Activated CD4-positive, alpha-beta T cell treated with anti-CD3 and anti-CD28 coated beads, Interleukin-2, amount 50 U/mL, for 16 hours (primary cell): Measurements from ENCODE around the gene NUDT22.

ENCODE experiments used
- DNase-seq: peaks from one replicate; pipeline ENCODE4 v3.0.0-alpha.2; 2020

NUDT22 gene

GRCh38 chr11:64207256-64208085 lies 18.6 kb upstream of the NUDT22 start:
- peak; percentile 87 for DNase-seq

DNA sequence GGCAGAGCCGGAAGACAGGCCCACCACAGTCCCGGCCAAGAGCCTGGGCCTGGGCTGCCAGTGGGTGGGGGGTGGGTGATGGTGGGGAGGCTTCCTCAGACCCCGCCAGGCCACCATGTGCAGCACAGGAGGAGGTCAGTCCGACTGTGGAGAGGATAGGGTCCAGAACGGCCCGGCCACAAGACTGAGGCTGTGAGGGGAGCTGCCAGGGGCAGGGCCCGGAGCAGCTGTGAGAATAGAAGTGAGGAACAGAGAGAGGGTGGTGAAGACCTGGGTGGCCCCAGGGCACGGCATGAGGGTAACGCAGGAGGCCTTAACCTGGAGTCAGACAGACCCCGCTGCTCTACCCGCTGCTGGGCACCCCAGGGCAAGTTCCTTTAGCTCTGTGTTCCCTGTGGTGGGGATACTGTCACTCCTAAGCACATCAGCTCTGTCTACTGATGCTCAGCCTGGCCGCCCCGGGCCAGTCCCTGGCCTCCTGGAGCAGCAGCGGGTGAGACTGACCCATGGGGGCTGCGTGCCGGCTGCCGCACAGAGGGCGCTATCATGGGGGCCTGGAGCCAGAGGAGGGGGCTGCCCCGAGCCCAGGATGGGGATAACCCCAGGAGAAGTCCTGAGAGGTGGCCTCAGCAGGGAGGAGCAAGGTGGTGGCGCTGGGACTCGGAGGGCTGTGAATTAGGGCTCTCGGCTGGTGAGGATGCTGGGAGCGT lies 17.8 kb upstream of the NUDT22 start:
- no peak for DNase-seq

DNA sequence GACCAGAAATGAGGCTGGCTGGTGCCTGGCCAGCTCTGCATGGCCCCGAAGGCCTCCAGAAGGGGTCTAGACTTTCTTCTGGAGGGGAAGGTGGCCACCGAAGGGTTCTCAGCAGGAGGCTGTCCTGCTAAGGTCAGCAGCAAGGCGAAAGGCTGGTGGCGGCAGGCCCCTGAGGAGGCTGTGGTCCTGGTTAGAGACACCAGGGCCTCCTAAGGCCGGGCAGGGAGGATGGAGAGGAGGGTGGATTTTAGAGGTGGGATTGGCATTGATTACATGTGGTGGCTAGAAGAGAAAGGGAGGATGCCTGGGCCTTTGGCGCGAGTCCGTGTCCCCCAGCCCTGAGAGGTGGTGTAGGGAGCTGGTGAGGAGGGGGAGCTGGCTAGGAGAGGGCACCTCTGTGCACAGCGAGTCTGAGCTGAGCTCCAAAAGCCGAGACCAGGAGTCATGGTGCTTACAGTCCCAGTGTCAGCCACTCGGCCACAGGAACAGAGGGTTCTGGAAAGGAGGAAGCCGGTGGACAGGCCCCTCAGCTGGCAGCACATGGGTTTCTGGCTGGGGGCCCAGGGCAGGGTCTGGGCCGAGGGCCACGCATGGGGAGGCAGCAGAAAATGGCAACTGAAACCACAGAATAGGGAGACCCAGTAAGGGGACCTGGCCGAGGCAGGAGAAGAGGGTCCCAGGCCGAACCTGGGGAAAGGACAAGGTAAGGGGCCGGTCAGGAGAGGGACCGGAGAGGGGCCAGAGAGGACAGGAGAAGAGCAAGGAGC lies 17.1 kb upstream of the NUDT22 start:
- no peak for DNase-seq

GRCh38 chr11:64209563-64209843 lies 16.6 kb upstream of the NUDT22 start:
- DNase-seq, result no peak

DNA sequence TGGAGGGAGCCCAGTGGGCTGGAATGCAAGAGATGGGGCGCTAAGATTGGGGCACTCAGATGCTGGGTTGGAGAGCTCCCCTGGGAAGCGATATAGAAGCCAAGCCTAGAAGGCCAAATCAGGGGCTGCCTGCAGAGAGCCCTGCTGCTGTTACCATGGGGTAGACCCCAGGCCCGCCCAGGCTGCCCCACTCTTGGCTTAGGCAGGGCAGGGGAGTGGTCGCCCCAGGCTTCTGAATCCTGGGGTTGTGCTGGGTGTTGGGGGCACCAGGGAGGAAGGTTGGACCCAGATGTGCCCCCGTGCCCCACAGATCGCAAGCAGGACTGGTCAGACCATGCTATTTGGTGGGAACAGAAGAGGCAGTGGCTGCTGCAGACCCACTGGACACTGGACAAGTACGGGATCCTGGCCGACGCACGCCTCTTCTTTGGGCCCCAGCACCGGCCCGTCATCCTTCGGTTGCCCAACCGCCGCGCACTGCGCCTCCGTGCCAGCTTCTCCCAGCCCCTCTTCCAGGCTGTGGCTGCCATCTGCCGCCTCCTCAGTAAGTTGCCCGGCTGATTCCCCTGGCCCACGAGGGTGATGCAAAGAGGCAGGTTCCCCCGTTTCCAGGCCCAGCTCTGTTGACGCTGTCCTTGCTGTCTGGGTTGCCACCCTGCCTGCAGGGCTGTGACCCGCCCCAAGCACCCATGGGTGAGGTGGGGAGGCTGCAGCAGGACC lies 15.6 kb upstream of the NUDT22 start:
- no peak for DNase-seq

DNA sequence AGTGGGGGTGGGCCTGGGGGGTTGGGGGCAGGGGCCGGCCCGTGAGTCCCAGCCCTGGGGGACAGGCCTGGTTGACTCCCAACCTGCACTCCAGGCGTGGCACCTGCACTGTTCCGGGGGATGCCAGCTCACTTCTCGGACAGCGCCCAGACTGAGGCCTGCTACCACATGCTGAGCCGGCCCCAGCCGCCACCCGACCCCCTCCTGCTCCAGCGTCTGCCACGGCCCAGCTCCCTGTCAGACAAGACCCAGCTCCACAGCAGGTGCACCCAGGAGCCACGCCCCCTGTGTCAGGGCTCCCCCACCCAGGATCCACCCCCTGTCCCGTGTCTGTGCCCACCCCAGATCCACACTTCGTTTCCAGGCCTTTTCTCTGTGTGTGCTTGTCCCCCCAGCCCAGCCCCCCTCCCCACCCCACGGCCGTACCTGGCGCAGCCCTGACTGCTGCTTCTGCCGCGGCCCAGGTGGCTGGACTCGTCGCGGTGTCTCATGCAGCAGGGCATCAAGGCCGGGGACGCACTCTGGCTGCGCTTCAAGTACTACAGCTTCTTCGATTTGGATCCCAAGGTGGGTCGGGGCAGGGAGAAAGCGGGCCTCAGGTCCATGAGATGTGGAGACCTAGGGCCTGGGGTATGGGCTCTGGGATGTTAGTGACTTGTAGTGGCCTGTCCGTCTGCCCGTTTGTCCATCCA lies 14.7 kb upstream of the NUDT22 start:
- no peak for DNase-seq

DNA sequence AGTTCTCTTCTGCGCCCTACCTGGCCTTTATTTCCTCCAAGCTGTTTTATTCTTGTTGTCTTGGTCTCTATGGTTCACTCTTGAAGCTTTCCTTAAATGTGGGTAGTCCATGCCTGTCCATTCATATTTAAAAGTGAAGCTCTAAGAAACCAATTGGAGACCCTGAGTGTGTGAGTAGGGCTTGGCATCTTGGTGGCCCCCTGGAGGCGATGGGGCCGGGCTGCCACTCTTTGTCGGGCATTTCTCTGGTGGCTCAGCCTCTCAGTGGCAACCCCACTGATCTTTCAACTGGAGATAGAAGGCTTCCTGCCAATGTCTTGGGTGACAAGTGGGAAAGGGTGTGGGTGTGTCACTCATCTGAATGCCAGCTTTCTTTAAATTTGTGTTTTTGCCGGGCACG lies 9.2 kb upstream of the NUDT22 start:
- no peak for DNase-seq

DNA sequence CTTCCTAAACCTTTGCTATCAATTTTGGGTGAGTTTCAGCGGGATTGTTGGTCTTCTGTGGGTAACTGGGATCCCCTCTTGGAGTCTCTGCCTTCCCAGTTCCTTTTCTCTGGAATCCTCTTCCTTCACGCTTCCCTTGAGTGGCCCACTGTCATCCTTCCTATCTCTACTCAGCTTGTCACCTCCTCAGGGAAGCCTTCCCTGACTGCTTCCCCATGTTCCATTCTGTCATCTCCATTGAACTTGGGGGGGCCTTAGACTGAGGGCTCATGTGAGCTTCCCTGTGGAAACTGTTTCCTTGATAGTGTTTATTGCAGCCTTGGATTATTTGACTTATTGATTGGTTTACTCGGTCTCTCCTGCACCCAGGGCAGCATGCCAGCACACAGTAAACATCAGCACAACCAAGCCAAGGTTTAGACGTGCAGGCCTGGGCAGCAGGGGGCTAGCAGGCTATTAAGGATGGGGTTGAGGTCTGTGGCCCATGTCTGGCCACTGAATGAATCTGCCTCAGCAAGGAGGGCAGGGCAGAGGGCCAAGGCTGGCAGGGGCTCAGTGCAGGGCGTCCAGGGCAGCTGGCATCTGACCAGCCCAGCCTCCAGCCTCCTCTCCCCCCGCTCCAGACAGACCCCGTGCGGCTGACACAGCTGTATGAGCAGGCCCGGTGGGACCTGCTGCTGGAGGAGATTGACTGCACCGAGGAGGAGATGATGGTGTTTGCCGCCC lies 7.3 kb upstream of the NUDT22 start:
- DNase-seq, result no peak

GRCh38 chr11:64219354-64219684 lies 6.8 kb upstream of the NUDT22 start:
- DNase-seq, result no peak

GRCh38 chr11:64219755-64220154 lies 6.3 kb upstream of the NUDT22 start:
- DNase-seq, result no peak

DNA sequence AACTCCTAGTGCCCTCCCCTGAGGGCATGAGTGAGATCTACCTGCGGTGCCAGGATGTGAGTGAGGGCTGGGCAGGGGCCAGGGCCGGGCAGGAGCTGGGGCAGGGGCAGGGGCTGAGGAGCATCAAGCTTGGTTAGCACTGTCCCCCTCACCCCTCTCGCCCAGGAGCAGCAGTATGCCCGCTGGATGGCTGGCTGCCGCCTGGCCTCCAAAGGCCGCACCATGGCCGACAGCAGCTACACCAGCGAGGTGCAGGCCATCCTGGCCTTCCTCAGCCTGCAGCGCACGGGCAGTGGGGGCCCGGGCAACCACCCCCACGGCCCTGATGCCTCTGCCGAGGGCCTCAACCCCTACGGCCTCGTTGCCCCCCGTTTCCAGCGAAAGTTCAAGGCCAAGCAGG lies 5.8 kb upstream of the NUDT22 start:
- DNase-seq, result no peak

DNA sequence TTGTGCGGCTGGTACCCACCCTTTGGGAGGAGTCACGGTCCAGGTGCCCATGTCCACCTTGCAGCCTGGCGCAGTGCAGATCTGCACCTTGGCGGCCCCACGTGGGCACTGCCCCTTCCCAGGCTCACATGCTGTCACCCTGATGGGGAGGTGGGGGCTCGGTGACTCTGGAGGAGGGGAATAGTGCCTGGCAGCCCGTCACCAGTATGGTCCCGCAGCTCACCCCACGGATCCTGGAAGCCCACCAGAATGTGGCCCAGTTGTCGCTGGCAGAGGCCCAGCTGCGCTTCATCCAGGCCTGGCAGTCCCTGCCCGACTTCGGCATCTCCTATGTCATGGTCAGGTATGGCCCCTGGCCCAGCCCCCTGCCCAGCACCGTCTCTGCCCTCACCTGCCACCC lies 5.3 kb upstream of the NUDT22 start:
- no peak for DNase-seq

GRCh38 chr11:64222651-64223000 lies 3.4 kb upstream of the NUDT22 start:
- DNase-seq, result no peak

DNA sequence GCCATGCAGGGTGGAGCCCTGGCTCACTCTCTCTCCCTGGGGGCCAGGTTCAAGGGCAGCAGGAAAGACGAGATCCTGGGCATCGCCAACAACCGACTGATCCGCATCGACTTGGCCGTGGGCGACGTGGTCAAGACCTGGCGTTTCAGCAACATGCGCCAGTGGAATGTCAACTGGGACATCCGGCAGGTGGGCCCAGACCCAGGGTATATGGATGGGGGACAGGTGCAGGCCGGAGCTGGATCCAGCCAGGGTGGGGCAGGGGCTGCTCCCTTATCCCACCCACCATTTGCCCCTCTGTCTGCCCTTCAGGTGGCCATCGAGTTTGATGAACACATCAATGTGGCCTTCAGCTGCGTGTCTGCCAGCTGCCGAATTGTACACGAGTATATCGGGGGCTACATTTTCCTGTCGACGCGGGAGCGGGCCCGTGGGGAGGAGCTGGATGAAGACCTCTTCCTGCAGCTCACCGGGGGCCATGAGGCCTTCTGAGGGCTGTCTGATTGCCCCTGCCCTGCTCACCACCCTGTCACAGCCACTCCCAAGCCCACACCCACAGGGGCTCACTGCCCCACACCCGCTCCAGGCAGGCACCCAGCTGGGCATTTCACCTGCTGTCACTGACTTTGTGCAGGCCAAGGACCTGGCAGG lies 2.9 kb upstream of the NUDT22 start:
- no peak for DNase-seq

- DNase-seq, result no peak
Measured at GRCh38 chr11:64224151-64224890, 1.8 kb upstream of the NUDT22 start.

GRCh38 chr11:64224891-64225607 lies 1.0 kb upstream of the NUDT22 start:
- DNase-seq, result no peak

GRCh38 chr11:64226507-64227051 lies 505 bp downstream of the NUDT22 start:
- peak; percentile 73 for DNase-seq

DNA sequence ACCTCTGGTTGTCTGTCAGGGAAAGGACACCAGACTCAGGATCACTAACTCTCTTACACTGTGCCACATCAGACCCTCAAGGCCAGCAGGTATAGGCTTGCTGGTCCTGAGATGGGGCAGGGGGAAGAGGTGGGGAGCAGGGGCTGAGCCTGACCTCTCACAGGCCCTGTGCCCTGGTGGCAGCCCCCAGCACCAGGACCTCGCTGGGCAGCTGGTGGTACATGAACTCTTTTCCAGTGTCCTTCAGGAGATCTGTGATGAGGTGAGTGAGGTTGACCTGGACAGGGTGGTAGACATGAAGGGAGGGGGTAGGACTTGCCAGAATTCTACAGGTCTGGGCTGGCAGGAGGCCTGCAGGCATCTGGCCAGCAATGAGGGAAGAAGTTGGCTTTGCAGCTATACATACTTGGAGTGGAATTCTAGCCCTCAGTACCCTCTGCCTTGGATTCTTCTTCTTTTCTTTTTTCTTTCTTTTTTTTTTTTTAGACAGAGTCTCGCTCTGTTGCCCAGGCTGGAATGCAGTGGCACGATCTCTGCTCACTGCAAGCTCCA lies 1.4 kb downstream of the NUDT22 start:
- DNase-seq, result no peak

DNA sequence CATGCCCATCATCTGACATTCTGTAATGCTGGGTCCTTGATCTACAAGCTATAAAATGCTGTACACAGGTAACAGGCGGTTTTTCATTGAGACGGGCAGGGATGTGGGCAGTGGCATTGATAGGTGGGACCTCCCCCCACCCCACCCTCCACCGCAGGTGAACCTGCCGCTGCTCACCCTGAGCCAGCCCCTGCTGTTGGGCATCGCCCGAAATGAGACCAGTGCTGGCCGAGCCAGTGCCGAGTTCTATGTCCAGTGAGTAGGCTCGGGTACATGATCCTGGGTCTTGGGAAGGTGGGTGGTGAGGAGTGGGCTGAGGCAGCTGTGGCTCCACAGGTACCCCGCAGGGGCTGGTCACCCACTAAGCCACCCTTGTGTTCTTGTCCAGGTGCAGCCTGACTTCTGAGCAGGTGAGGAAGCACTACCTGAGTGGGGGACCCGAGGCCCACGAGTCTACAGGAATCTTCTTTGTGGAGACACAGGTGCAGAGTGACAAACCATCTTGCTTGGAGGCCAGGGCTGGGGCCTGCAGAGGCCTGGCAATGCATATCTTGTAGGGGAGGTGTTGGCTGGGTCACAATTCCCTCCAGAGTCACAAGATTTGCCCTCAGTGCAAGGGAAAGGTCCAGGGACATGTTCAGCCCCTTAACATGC lies 3.1 kb downstream of the NUDT22 start:
- no peak for DNase-seq
